Tibial nerve (tissue), 4 donors: ENCODE data around the gene RHCE. TPM values are rescaled to one million over a fixed set of nuclear protein-coding genes. Genes with fewer than 3 reads are reported as not detected.
"Not testable (repeated sequence)": the region's sequence is repeated elsewhere in the genome, so short reads cannot be mapped to it uniquely, and the experiment has no call there.

Experiments
- DNase-seq, 2 donors: peaks; one replicate each; pipeline ENCODE4 v3.0.0-alpha.2; 2019; ENCODE audit warnings: low spot score in 2 of 2
- H3K27ac ChIP-seq, 4 donors: fragments of 200-600 bp; sonication (generic) in 3 of 4; one replicate each; pipeline ENCODE4 v1.5.1; 2017 to 2019; ENCODE audit warnings: mild to moderate bottlenecking in 1 of 4
- H3K27me3 ChIP-seq, 2 donors: fragments of 200-600 bp; sonication (generic) in 1 of 2; one replicate each; pipeline versions ENCODE4 v1.5.1 to v1.6.0; 2017 to 2019
- H3K36me3 ChIP-seq, 3 donors: fragments of 200-600 bp; sonication (generic); one replicate each; pipeline ENCODE4 v1.5.1; 2018 to 2019
- H3K4me1 ChIP-seq, 4 donors: fragments of 200-600 bp; sonication (generic) in 3 of 4; one replicate each; pipeline ENCODE4 v1.5.1; 2017 to 2019
- H3K4me3 ChIP-seq, 4 donors: fragments of 200-600 bp; sonication (generic) in 3 of 4; one replicate each; pipeline ENCODE4 v1.5.1; 2017 to 2019; ENCODE audit warnings: mild to moderate bottlenecking in 1 of 4, moderate library complexity in 1 of 4
- H3K9me3 ChIP-seq, 4 donors: fragments of 200-600 bp; sonication (generic) in 3 of 4; one replicate each; pipeline ENCODE4 v1.5.1; 2017 to 2019
- EP300 ChIP-seq, 2 donors: sonication (generic); formaldehyde crosslinking; IDR thresholded peaks; one replicate each; pipeline ENCODE4 v1.6.1; 2017; ENCODE audit warnings: antibody characterized with exemption in 2 of 2, mild to moderate bottlenecking in 1 of 2
- POLR2A ChIP-seq, 2 donors: fragments of 450-650 bp; IDR thresholded peaks; one replicate each; pipeline ENCODE4 v1.6.1; 2017; ENCODE audit warnings: antibody characterized with exemption in 2 of 2, mild to moderate bottlenecking in 2 of 2, moderate library complexity in 2 of 2
- whole genome bisulfite sequencing, 2 donors: methylation state at CpG; one replicate each; pipeline ENCODE4 v1.1.5; 2018; 5-methylcytosine and 5-hydroxymethylcytosine counted together
- total RNA-seq, 4 donors: library from RNA; depleted of rRNA; stranded (reverse); fragments of >200 nt; gene quantifications; one replicate each; pipeline ENCODE4 v1.1.0, GENCODE V29; 2016
- TF ChIP-seq, protein P1 (sequence below), 5 experiments: fragments of 200-600 bp in 3 of 5; fragments of 450-650 bp in 2 of 5; sonication (generic) in 3 of 5; IDR thresholded peaks; one replicate each; pipeline ENCODE4 v1.5.1; 2016 to 2019; ENCODE audit warnings: antibody characterized with exemption in 5 of 5, mild to moderate bottlenecking in 3 of 5, moderate library complexity in 2 of 5

Gene RHCE
- under 1 TPM in 1 of 4 donors, not detected in 3; 0.22 TPM for total RNA-seq

DNA sequence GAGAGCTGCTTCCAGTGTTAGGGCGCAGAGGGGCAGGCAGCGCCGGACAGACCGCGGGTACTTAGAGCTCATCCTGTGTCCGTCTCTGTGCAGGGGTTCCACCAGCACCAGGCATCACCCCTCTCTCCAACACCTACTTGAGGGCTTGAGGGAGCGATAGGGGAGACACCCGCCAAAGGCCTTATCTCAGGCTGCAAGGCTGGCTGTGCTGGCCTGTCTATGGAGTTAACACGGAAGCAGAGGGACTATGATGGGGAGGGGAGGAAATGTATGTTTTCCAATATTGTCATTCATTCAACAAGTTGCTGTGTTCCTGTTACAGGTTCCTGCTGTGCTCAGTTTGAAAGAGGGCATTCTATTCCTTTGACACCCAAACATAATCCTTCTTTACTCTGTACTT, at the start of gene RHCE:
RHCE (minus strand) TSS at position 111 of the 400 bp plus-strand sequence; CDS start at position 72, 39 bp downstream.
- H3K27ac ChIP-seq, H3K36me3 ChIP-seq, H3K9me3 ChIP-seq, H3K4me3 ChIP-seq, H3K27me3 ChIP-seq, DNase-seq, H3K4me1 ChIP-seq: not testable (repeated sequence)
- 87 to 92% methylated on average over 3 to 9 of the region's 9 CpGs for WGBS, 2 donors

DNA sequence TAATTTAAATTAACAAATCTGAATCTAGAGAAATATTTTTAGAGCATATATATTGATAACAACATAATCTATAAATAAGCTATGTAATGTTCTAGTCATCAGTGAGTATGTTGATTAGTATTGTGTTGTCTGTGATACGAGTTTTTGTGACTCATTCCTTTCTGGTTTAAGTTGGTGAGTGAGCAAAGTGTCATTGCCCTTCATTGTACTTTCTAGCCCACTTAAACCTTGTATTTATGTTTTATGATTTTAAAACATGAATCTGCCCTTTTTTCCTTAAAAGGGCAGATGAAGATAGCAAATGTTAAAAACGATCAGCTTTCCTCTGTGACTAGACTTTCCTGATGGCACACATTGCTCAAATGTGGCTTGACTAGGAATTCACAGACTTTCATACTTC, 48.6 kb upstream of the RHCE start:
- WGBS, 2 donors = 83 to 88% methylated on average over 2 of the region's 2 CpGs
- Histone ChIP-seq H3K4me1 (peaks cover 0 to 10% (median 0%) of the 10 kb centered on the region in 4 donors), H3K27ac (no peak overlapping the region), H3K27me3 (no peaks in the 10 kb centered on the region), H3K9me3 (no peaks in the 10 kb centered on the region), H3K36me3 (peaks cover 0 to 9% (median 0%) of the 10 kb centered on the region in 3 donors), H3K4me3 (no peak overlapping the region)
- TF ChIP-seq, protein P1, sequence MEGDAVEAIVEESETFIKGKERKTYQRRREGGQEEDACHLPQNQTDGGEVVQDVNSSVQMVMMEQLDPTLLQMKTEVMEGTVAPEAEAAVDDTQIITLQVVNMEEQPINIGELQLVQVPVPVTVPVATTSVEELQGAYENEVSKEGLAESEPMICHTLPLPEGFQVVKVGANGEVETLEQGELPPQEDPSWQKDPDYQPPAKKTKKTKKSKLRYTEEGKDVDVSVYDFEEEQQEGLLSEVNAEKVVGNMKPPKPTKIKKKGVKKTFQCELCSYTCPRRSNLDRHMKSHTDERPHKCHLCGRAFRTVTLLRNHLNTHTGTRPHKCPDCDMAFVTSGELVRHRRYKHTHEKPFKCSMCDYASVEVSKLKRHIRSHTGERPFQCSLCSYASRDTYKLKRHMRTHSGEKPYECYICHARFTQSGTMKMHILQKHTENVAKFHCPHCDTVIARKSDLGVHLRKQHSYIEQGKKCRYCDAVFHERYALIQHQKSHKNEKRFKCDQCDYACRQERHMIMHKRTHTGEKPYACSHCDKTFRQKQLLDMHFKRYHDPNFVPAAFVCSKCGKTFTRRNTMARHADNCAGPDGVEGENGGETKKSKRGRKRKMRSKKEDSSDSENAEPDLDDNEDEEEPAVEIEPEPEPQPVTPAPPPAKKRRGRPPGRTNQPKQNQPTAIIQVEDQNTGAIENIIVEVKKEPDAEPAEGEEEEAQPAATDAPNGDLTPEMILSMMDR (IDR thresholded peaks at IDR 0.05) = no peak
- TF ChIP-seq POLR2A (IDR thresholded peaks at IDR 0.05) (no peak), EP300 (IDR thresholded peaks at IDR 0.05) (no peak)
- DNase-seq = no peak

DNA sequence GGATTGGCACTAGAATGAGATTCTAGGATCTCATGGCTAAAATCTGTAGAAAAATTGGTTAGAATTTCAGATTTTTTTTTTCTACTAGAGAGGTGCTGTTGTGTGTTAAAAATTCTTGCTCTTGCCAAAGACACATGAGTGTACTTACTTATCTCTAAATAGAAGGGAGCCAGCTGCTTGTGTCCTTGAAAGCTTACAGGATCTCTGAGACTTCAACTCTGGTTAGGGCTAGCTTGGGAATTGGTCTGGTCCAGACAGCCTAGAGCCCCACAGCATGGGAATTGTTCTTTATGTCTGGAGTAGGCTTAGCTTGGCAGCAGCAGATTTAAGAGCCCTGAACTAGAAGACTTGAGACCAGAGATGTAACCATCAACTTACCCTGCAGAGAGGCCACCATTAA, 47.4 kb upstream of the RHCE start:
- no peak overlapping the region for H3K27ac ChIP-seq
- no peaks in the 10 kb centered on the region for H3K27me3 ChIP-seq
- DNase-seq = no peak
- peaks cover 0 to 3% (median 0%) of the 10 kb centered on the region in 4 donors for H3K4me1 ChIP-seq
- no peaks in the 10 kb centered on the region for H3K9me3 ChIP-seq
- TF ChIP-seq, protein P1 (IDR thresholded peaks at IDR 0.05) = no peak
- TF ChIP-seq EP300 (IDR thresholded peaks at IDR 0.05) (no peak), POLR2A (IDR thresholded peaks at IDR 0.05) (no peak)
- H3K4me3 ChIP-seq = no peak overlapping the region
- H3K36me3 ChIP-seq = peaks cover 0 to 5% (median 0%) of the 10 kb centered on the region in 3 donors

DNA sequence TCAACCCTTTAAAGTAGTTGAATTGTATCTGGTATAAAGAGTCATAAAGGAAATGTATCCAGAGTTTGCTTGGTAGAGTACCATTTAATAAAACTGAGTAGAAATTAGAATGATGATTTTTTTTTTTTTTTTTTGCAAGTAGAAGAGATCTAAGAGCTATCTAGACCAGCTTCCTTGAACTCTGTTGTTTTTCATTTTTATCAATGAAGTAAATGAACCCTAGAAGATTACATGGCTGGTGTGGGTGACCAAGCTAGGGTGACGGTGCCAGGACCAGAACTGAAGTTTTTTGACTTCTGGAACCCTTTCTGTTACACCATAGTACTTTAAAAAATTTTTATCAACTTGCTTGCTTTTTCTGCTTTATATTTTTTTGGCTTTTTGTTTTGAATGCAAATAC, 47.0 kb upstream of the RHCE start:
- H3K27ac ChIP-seq = no peak overlapping the region
- H3K36me3 ChIP-seq = peaks cover 0 to 5% (median 0%) of the 10 kb centered on the region in 3 donors
- H3K9me3 ChIP-seq = no peaks in the 10 kb centered on the region
- 88 to 94% methylated on average over 1 of the region's 1 CpG for WGBS, 2 donors
- H3K4me3 ChIP-seq = no peak overlapping the region
- no peaks in the 10 kb centered on the region for H3K27me3 ChIP-seq
- H3K4me1 ChIP-seq = peaks cover 0 to 6% (median 0%) of the 10 kb centered on the region in 4 donors
- no peak for TF ChIP-seq EP300 (IDR thresholded peaks at IDR 0.05)
- TF ChIP-seq POLR2A (IDR thresholded peaks at IDR 0.05) = no peak
- TF ChIP-seq, protein P1 (IDR thresholded peaks at IDR 0.05) = no peak
- DNase-seq = no peak

DNA sequence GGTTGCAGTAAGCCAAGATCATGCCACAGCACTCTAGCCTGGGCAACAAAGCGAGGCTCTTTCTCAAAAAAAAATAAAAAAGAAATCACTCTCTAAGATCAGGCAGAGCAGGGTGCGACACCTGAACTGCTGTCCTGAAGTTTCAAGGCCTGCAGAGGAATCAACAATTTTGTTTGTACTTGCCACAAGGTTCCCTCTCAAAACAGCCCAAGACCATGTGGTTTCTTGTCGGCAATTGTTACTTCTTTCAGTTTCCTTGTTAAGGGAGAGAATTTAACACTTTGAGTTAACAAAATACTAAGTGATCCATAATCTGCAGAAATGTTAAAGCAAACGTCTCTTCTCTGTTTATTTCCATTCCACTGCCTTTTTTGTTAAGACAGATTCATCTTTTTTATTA, 46.6 kb upstream of the RHCE start:
- 72 to 73% methylated on average over 4 of the region's 4 CpGs for WGBS, 2 donors
- H3K27ac ChIP-seq = no peak overlapping the region
- no peak overlapping the region for H3K4me3 ChIP-seq
- no peaks in the 10 kb centered on the region for H3K9me3 ChIP-seq
- H3K36me3 ChIP-seq = peaks cover 0 to 5% (median 0%) of the 10 kb centered on the region in 3 donors
- peaks cover 0 to 5% (median 0%) of the 10 kb centered on the region in 4 donors for H3K4me1 ChIP-seq
- no peak for DNase-seq
- H3K27me3 ChIP-seq = no peaks in the 10 kb centered on the region
- no peak for TF ChIP-seq EP300 (IDR thresholded peaks at IDR 0.05)
- no peak for TF ChIP-seq POLR2A (IDR thresholded peaks at IDR 0.05)
- TF ChIP-seq, protein P1 (IDR thresholded peaks at IDR 0.05) = no peak

DNA sequence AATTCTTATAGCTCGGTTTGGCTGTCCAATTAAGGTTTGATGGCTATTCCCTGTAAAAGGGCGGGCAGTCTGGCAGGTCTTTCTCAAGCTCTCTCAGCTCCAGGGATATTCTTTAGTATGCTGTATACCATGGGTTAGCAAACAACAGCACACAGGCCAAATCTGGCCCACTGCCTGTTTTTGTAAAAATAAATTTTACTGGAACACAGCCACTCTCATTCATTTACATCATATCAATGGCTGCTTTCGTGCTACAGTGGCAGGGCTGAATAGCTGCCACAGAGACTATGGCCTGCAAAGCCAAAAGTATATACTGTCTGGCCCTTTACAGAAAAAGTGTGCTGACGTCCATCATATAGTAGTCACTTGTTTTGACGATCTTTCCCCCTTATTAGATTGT, 42.1 kb upstream of the RHCE start:
- no peak for DNase-seq
- WGBS, 2 donors = 37 to 39% methylated on average over 5 of the region's 5 CpGs
- Histone ChIP-seq H3K27me3 (no peaks in the 10 kb centered on the region), H3K4me3 (no peak overlapping the region), H3K4me1 (peaks cover 0 to 8% (median 0%) of the 10 kb centered on the region in 4 donors), H3K27ac (no peak overlapping the region), H3K9me3 (no peaks in the 10 kb centered on the region), H3K36me3 (peaks cover 0 to 34% (median 0%) of the 10 kb centered on the region in 3 donors)
- no peak for TF ChIP-seq EP300 (IDR thresholded peaks at IDR 0.05)
- TF ChIP-seq, protein P1 (IDR thresholded peaks at IDR 0.05) = no peak
- no peak for TF ChIP-seq POLR2A (IDR thresholded peaks at IDR 0.05)
